ENCODE measurements around the gene SPG7. TPM values are rescaled to one million over a fixed set of nuclear protein-coding genes. Genes with fewer than 3 reads are reported as not detected.

Gene SPG7
- total RNA-seq, 2 donors from 2014 or later = 88.6 to 188 TPM

DNA sequence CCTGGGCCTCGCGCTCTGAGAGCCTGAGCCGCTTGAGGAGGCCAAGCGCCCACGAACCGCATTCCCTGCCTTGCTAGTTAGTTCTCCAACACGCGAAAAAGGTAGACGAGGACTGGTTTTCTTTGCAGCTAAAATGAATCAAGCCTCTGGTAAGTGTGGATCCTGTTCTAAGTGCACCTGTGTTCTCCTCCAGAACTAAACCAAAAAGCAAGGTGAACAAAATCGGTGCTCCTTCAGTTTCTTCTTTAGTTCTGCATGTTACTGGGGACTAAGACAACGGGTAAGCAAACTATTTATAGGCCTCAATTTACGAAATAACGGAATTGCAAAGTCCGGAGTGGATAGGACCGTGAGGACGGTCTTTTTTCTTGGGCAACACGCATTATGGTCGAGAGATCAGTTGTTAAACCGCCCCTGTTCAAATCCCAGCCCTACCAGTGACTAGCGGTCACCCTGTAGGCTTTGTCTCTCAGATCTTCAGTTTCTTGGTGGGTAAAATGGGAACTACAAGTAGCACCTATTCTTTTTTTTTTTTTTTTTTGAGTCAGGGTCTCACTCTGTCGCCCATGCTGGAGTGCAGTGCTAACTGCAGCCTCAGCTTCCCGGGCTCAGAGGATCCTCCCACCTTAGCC is 16.8 kb upstream of the SPG7 start:
- no peak for DNase-seq (ENCODE audit: low spot score)
- Mint-ChIP-seq H3K4me1 (ENCODE audit: low read depth in 2 of 2) (peaks cover 38 to 49% of the 10 kb centered on the region in 2 donors), H3K9me3 (no peaks in the 10 kb centered on the region)

DNA sequence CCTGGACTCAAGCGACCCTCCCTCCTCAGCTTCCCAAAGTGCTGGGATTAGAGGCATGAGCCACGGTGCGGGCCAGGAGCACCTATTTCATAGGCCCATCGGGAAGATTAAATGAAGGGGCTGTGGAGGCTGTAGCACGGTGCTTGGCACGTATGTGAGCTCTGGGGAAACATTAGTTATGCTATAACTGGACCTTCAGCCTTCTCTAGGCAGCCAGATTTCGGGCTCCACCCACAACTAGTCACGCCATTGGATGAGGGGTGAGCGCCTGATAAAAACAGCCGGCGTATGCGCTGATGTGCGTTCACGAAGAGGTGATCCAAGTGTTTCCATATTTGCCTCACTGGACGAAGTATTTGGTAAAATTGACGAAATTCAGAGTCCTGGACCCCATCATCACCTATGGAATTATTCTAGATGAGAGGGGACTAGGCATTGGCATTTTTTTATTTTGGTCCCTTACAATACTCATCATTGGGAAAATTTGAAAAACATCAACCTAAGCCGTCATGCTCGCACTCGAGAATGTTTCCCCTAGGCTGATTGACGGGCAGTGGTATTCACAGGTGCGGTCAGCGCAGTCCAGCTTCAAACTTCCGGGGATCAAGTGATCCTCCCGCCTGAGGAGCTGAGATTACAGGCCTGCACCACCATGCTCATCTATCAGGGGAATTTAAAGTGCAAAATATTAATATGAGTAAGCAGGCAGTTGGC is 16.1 kb upstream of the SPG7 start:
- no peaks in the 10 kb centered on the region for H3K9me3 Mint-ChIP-seq
- DNase-seq (ENCODE audit: low spot score) (no peak), ATAC-seq (no peak)
- peaks cover 33 to 43% of the 10 kb centered on the region in 2 donors for H3K4me1 Mint-ChIP-seq (ENCODE audit: low read depth in 2 of 2)
- H3K4me3 Mint-ChIP-seq = peak overlapping the region; percentile 93
- H3K36me3 Mint-ChIP-seq = no peaks in the 10 kb centered on the region
- peak overlapping the region; percentile 84 to 85 for H3K27ac Mint-ChIP-seq
- H3K27me3 Mint-ChIP-seq = no peaks in the 10 kb centered on the region

More for the DNA sequence above, 16.8 kb upstream of the SPG7 start:
- Mint-ChIP-seq H3K4me3 (peak overlapping the region; percentile 93), H3K27ac (peak overlapping the region; percentile 84 to 85), H3K36me3 (no peaks in the 10 kb centered on the region), H3K27me3 (no peaks in the 10 kb centered on the region)
- ATAC-seq = no peak

DNA sequence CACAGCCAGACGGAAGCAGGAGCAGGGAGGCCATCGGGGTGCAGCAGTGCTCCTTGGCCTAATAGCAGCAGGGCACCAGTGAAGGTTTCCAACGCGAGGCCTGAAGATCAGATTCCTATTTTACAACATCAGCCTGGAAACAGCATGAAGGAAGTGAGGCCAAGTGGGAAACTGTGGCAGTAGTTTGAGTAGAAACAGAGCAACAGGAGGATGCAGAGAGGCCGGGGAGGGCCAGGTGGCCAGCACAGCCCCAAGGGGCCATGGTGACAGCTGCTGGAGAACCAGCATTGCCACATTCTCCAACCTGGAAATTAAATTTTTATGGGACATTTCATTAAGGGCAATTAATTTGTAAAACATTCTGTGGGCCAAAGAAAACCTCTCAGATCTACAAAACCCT is 14.4 kb upstream of the SPG7 start:
- peak overlapping the region in 1 of 2 donors; percentile 1 for H3K27ac Mint-ChIP-seq
- H3K27me3 Mint-ChIP-seq = no peaks in the 10 kb centered on the region
- no peaks in the 10 kb centered on the region for H3K9me3 Mint-ChIP-seq
- DNase-seq (ENCODE audit: low spot score) = no peak
- no peak overlapping the region for H3K4me3 Mint-ChIP-seq
- no peaks in the 10 kb centered on the region for H3K36me3 Mint-ChIP-seq
- H3K4me1 Mint-ChIP-seq (ENCODE audit: low read depth in 2 of 2) = peaks cover 21 to 30% of the 10 kb centered on the region in 2 donors
- ATAC-seq = no peak

DNA sequence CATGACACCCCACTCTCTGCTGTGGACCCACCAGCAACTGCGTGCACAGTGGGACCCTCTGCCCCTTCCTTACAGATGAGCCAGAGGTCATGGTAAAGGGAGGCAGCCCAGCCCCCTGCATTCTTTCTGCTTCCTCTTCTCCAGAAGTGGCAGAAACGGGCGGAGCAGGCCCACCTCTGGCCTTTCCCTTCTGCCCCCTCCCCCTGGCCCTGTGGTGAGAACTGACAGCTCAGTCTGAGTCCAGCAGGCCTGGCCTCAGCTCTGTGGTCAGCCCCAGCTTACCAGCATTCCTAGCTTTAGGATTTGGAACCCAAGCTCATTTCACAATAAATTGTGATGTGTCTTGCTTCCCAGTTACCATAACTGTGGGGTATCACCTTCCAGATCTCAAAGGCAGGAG is 13.1 kb upstream of the SPG7 start:
- H3K36me3 Mint-ChIP-seq = no peaks in the 10 kb centered on the region
- DNase-seq (ENCODE audit: low spot score) = no peak
- H3K4me3 Mint-ChIP-seq = no peak overlapping the region
- H3K4me1 Mint-ChIP-seq (ENCODE audit: low read depth in 2 of 2) = peaks cover 16 to 25% of the 10 kb centered on the region in 2 donors
- no peak overlapping the region for H3K27ac Mint-ChIP-seq
- no peak for ATAC-seq
- H3K27me3 Mint-ChIP-seq = no peaks in the 10 kb centered on the region
- H3K9me3 Mint-ChIP-seq = no peaks in the 10 kb centered on the region

DNA sequence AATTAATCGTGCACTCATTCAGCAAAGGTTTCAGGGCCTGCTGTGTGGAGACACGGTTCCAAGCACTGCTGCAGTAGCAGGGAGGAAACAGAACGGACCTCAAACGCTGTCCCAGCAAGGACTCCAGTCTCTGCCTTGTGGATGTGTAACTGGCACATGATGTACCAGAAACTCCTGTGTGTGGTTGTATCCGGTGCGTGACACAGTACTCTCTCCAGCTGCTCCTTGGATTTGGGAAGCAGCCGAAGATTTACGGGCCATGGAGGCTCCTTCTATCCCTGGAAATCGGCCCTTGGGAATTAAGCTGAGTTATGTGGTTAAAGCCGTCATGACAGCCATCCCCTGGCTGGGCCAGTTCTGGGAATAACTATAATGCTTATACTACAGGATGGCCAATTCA is 9.4 kb upstream of the SPG7 start:
- H3K27ac Mint-ChIP-seq = no peak overlapping the region
- H3K27me3 Mint-ChIP-seq = no peaks in the 10 kb centered on the region
- ATAC-seq = no peak
- peaks cover 0 to 4% of the 10 kb centered on the region in 2 donors for H3K4me1 Mint-ChIP-seq (ENCODE audit: low read depth in 2 of 2)
- H3K9me3 Mint-ChIP-seq = no peaks in the 10 kb centered on the region
- no peak for DNase-seq (ENCODE audit: low spot score)
- H3K4me3 Mint-ChIP-seq = no peak overlapping the region
- no peaks in the 10 kb centered on the region for H3K36me3 Mint-ChIP-seq

DNA sequence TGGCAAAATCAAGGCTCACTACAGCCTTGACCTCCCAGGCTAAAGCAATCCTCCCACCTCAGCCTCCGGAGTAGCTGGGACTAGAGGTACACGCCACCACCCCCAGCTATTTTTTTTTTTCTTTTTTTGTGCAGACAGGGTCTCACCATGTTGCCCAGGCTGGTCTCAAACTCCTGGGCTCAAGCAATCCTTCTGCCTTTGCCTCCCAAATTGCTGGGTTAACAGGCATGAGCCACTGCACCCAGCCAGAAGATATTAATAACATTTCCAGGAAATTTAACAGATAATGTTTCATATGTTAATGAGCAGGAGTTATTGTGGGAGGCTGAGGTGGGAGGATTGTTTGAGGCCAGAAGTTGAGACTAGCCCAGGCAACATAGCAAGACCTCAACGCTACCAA is 8.4 kb upstream of the SPG7 start:
- no peak for ATAC-seq
- no peaks in the 10 kb centered on the region for H3K27me3 Mint-ChIP-seq
- H3K4me1 Mint-ChIP-seq (ENCODE audit: low read depth in 2 of 2) = peaks cover 0 to 4% of the 10 kb centered on the region in 2 donors
- DNase-seq (ENCODE audit: low spot score) = no peak
- H3K27ac Mint-ChIP-seq = no peak overlapping the region
- no peak overlapping the region for H3K4me3 Mint-ChIP-seq
- H3K36me3 Mint-ChIP-seq = no peaks in the 10 kb centered on the region
- H3K9me3 Mint-ChIP-seq = no peaks in the 10 kb centered on the region

DNA sequence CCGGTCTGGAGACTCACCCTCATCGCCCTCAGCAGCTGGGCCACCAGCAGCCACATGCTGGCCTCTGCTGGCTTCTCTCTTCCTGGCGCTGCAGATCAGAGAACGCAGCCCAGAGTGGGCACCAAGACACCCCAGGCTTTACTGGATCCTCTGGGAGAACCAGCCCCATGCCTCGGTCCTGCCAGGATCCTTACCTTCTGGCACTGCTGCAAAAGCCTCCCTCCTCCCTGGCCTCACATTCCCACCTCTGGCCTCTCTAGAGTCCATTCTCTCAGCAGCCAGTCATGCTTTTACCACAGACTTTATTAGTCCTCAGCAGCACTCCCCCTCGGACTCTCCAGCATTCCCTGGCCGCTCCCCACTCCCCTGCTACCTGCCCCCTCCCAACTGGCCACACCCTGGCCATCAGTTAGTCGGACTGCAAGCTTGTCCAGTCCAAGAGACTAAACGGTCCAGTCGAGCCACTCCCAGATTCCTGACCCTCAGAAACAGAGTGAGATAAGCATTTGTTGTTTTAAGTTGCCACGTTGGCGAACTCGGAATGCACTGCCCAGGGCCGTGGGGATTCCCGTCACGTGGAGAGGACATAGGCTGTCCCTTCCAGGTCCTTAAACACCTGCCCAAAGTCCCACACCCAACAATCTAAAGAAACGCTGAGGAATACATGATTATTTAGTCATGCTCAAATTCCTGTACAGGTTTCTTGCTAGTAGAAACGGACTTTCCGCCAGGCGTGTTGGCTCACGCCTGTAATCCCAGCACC is 5.9 kb upstream of the SPG7 start:
- H3K27ac Mint-ChIP-seq = no peak overlapping the region
- no peaks in the 10 kb centered on the region for H3K9me3 Mint-ChIP-seq
- H3K27me3 Mint-ChIP-seq = no peaks in the 10 kb centered on the region

DNA sequence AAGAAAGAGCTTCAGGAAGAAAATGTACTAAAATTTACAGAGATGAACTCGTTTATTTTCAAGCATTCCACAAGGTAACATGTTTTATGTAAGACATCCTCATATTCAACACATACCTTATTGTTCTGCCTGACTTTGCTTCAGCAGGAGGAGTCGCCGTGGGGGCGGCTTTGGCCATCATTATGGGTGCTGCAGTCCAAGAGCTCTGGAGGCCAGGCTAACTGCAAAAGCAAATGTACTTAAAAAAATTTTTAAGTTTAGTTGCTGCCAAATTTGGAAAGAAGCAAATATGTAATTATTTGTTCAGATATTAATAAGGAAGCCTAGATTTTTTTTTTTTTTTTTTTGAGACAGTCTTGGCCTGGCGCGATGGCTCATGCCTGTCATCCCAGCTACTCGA is 4.1 kb upstream of the SPG7 start:
- no peak overlapping the region for H3K4me3 Mint-ChIP-seq
- H3K27ac Mint-ChIP-seq = peak overlapping the region in 1 of 2 donors; percentile 80

More for the DNA sequence above, 5.9 kb upstream of the SPG7 start:
- ATAC-seq (no peak), DNase-seq (ENCODE audit: low spot score) (no peak)
- peaks cover 20 to 21% of the 10 kb centered on the region in 2 donors for H3K4me1 Mint-ChIP-seq (ENCODE audit: low read depth in 2 of 2)
- H3K36me3 Mint-ChIP-seq = no peaks in the 10 kb centered on the region
- no peak overlapping the region for H3K4me3 Mint-ChIP-seq

DNA sequence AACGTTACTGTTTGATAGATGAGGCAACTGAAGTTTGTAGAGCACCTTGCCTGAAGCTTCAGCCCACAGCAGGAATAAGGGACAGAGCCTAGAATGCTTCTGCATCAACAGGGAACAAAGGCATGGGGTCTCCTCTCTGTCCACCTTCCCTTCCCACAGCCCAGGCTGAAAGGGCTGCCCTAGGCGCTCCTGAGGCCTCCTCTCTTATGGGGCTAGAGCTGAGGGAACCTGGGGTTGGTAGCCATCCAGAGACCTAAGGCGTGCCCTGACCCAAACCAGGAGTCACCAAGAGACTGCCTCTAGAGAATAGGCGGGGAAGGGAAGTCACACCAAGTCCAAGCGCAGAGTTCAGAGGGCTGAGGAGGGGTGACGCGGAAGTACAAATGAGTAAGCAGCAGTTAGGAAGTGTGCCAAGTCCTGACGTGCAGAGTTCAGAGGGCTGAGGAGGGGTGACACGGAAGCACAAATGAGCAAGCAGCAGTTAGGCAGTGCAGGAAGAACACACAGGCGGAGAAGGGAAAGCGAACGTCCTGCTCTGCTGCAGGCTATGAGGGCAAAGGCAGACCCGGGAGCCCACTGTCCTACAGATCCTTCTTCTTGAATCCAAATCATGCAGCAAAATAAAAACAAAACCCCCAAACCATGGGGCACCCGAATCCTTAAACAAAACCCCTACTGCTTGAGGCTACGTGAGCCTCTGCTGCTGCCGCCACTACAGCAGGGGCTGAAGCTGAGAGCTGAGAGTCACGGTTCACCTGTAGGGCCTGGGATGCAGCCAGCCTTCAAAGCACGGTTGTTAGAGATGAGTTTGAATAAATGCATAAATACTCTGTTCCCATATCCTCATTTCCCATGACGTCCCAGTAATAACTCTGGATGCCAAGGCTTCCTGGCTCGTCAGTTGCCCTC is 2.7 kb upstream of the SPG7 start:
- H3K36me3 Mint-ChIP-seq = no peaks in the 10 kb centered on the region
- H3K27me3 Mint-ChIP-seq = no peaks in the 10 kb centered on the region
- no peaks in the 10 kb centered on the region for H3K9me3 Mint-ChIP-seq
- H3K27ac Mint-ChIP-seq = peak overlapping the region; percentile 80 to 86
- peaks cover 21 to 22% of the 10 kb centered on the region in 2 donors for H3K4me1 Mint-ChIP-seq (ENCODE audit: low read depth in 2 of 2)
- DNase-seq (ENCODE audit: low spot score) = peak; percentile 93
- peak overlapping the region; percentile 89 for H3K4me3 Mint-ChIP-seq
- ATAC-seq = peak; percentile 81 to 84

More for the DNA sequence above, 4.1 kb upstream of the SPG7 start:
- no peaks in the 10 kb centered on the region for H3K27me3 Mint-ChIP-seq
- peaks cover 21 to 22% of the 10 kb centered on the region in 2 donors for H3K4me1 Mint-ChIP-seq (ENCODE audit: low read depth in 2 of 2)
- no peaks in the 10 kb centered on the region for H3K36me3 Mint-ChIP-seq
- no peak for DNase-seq (ENCODE audit: low spot score)
- no peak for ATAC-seq
- no peaks in the 10 kb centered on the region for H3K9me3 Mint-ChIP-seq

DNA sequence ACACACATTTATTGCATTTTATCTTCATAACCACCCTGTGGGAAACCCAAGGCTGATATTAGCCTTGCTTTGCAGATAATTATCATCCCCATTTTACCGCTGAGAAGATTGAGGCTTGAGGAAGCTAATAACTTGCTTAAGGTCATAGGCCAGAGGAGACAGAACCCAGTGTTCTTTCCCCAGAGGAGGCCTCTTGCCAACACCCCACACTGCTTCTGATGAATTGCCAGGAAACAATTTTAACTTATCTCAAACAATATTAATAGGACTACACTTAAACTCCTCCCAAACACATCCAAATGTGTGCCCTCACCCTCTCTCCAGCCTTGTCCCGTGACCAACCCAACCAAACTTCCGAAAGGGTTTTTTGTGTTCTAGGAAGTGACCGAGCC is 2.1 kb upstream of the SPG7 start:
- peaks cover 21 to 22% of the 10 kb centered on the region in 2 donors for H3K4me1 Mint-ChIP-seq (ENCODE audit: low read depth in 2 of 2)
- H3K36me3 Mint-ChIP-seq = no peaks in the 10 kb centered on the region
- H3K4me3 Mint-ChIP-seq = peak overlapping the region; percentile 89
- H3K9me3 Mint-ChIP-seq = no peaks in the 10 kb centered on the region
- H3K27ac Mint-ChIP-seq = peak overlapping the region; percentile 80 to 86
- DNase-seq (ENCODE audit: low spot score) = no peak
- ATAC-seq = no peak
- H3K27me3 Mint-ChIP-seq = no peaks in the 10 kb centered on the region

DNA sequence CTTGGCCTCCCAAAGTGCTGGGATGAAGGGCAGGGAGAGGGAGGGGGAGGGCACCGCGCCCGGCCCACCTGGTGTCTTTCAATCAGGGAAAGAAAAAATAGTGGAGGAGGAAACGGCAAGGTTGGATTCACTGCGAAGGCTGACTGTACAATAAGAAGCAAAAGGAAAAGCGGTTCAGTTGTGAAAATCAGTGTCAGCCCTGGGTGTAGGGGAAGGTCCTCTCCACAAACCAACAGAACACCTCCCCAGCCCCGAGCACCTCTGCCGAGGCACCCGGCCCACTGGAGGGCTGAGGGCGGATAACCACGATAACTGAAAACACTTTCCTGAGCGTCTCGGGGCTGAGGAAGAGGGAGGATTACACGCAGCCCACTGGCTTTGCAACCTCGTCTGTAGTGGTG is 1.4 kb upstream of the SPG7 start:
- Mint-ChIP-seq H3K36me3 (no peaks in the 10 kb centered on the region), H3K27ac (peak overlapping the region; percentile 80 to 86), H3K9me3 (no peaks in the 10 kb centered on the region), H3K27me3 (no peaks in the 10 kb centered on the region), H3K4me3 (peak overlapping the region; percentile 89), H3K4me1 (ENCODE audit: low read depth in 2 of 2) (peaks cover 21 to 22% of the 10 kb centered on the region in 2 donors)
- DNase-seq (ENCODE audit: low spot score) (peak; percentile 64), ATAC-seq (no peak)

DNA sequence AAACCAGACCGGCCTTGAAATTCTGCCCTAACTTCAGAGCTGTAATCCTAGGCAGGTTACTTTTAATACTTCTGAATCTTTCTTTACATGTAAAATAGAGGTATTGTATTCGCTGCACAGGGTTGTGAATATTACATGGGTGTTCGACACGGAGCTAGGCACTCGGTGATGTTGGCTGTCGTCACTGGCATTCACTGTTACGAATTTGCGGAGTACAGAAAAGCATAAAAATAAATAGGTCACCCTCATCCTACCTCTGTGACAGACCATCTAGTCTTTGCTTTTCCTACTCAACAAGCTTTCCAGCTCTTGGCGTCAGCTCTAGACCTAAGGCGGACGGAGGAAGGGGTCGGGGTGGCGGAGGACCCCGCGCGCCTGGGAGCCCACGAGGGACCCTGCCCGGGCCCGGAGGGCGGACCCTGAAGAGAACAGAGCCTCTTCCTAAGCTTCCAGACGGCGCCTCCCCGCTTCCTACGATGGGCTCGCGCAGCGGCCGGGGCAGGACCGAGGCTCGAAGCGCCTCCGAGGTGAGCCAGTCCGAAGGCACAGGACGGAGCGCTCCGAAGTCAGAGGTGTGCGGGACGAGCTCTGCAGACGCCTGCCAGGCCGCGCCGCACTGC is 879 bp upstream of the SPG7 start:
- H3K4me3 Mint-ChIP-seq = peak overlapping the region; percentile 89
- H3K36me3 Mint-ChIP-seq = no peaks in the 10 kb centered on the region
- H3K4me1 Mint-ChIP-seq (ENCODE audit: low read depth in 2 of 2) = peaks cover 21 to 22% of the 10 kb centered on the region in 2 donors
- ATAC-seq = no peak
- no peaks in the 10 kb centered on the region for H3K27me3 Mint-ChIP-seq
- H3K9me3 Mint-ChIP-seq = no peaks in the 10 kb centered on the region
- DNase-seq (ENCODE audit: low spot score) = no peak
- peak overlapping the region; percentile 80 to 86 for H3K27ac Mint-ChIP-seq

DNA sequence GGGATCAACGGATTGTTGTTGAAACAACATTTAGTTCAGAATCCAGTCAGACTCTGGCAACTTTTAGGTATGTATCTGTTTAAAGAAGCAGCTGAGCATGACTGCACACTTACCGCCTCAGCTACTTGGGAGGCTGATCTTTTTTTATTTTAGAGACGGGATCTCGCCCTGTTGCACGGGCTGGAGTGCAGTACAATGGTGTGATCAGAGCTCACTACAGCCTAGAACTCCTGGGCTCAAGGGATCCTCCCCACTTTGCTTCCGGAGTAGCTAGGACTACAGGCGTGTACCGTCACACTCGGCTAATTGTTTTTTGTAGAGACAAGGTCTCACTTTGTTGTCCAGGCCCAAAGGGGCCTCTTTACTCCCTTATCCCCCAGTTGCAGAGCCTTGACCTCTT is 2.3 kb downstream of the SPG7 start:
- Mint-ChIP-seq H3K9me3 (no peaks in the 10 kb centered on the region), H3K27ac (no peak overlapping the region), H3K4me1 (ENCODE audit: low read depth in 2 of 2) (peaks cover 16 to 17% of the 10 kb centered on the region in 2 donors), H3K36me3 (peaks cover 7% of the 10 kb centered on the region), H3K27me3 (no peaks in the 10 kb centered on the region), H3K4me3 (peak overlapping the region; percentile 90)
- DNase-seq (ENCODE audit: low spot score) (no peak), ATAC-seq (no peak)
